HG02884 (cell line): ENCODE measurements around the gene IFT172.
"Not testable (repeated sequence)": the region's sequence is repeated elsewhere in the genome, so short reads cannot be mapped to it uniquely, and the experiment has no call there.

Source experiments
- ATAC-seq: cut with Tn5 transposase; IDR thresholded peaks from one replicate; pipeline ENCODE4 v1.9.1; 2021; ENCODE audit warnings: mild to moderate bottlenecking, moderate library complexity; ENCODE audit not compliant: unreplicated experiment

Gene IFT172

GRCh38 chr2:27489498-27490397 is at the start of gene IFT172:
Gene IFT172 (minus strand): TSS chr2:27489743. CDS start chr2:27489653, 90 bp downstream.
- peak; percentile 95 for ATAC-seq

GRCh38 chr2:27538839-27539450 is 49.4 kb upstream of the IFT172 start:
- not testable (repeated sequence) for ATAC-seq

GRCh38 chr2:27537287-27537686 is 47.7 kb upstream of the IFT172 start:
- no peak for ATAC-seq

GRCh38 chr2:27531983-27532382 is 42.4 kb upstream of the IFT172 start:
- ATAC-seq, result no peak

GRCh38 chr2:27527182-27527581 is 37.6 kb upstream of the IFT172 start:
- ATAC-seq, result no peak

GRCh38 chr2:27522400-27522945 is 32.9 kb upstream of the IFT172 start:
- no peak for ATAC-seq

- ATAC-seq, result no peak
Observed at GRCh38 chr2:27520316-27520715, 30.8 kb upstream of the IFT172 start.

- no peak for ATAC-seq
Observed at GRCh38 chr2:27518782-27519113, 29.2 kb upstream of the IFT172 start.

GRCh38 chr2:27518113-27518781 is 28.7 kb upstream of the IFT172 start:
- ATAC-seq, result no peak

- no peak for ATAC-seq
Observed at GRCh38 chr2:27509326-27509725, 19.8 kb upstream of the IFT172 start.

- no peak for ATAC-seq
Observed at GRCh38 chr2:27507293-27507692, 17.8 kb upstream of the IFT172 start.

GRCh38 chr2:27506587-27506986 is 17.0 kb upstream of the IFT172 start:
- ATAC-seq, result no peak

GRCh38 chr2:27502142-27502541 is 12.6 kb upstream of the IFT172 start:
- ATAC-seq, result no peak

GRCh38 chr2:27501042-27501441 is 11.5 kb upstream of the IFT172 start:
- ATAC-seq, result no peak

- no peak for ATAC-seq
Observed at GRCh38 chr2:27498975-27499374, 9.4 kb upstream of the IFT172 start.

GRCh38 chr2:27497288-27497627 is 7.7 kb upstream of the IFT172 start:
- ATAC-seq, result no peak

GRCh38 chr2:27496357-27497287 is 7.1 kb upstream of the IFT172 start, which contains the start of gene GCKR:
Gene GCKR (plus strand): TSS chr2:27496839. CDS start chr2:27496905, 66 bp downstream.
- no peak for ATAC-seq

- no peak for ATAC-seq
Observed at GRCh38 chr2:27495840-27496356, 6.4 kb upstream of the IFT172 start.

- ATAC-seq, result no peak
Observed at GRCh38 chr2:27494944-27495554, 5.5 kb upstream of the IFT172 start, which contains the start of gene FNDC4. Gene FNDC4 (minus strand): TSS chr2:27495200. CDS start chr2:27494679, 521 bp downstream.
